Neural progenitor cell (in vitro differentiated cells): ENCODE results near the gene CNEP1R1. TPM values are rescaled to one million over a fixed set of nuclear protein-coding genes. Genes with fewer than 3 reads are reported as not detected.

Experiments
- DNase-seq: peaks from one replicate; pipeline ENCODE4 v3.0.0-alpha.2; 2016; ENCODE audit warnings: low spot score
- H2AFZ ChIP-seq: fragments of 200-600 bp; sonication (generic); replicated peaks from 2 replicates; pipeline ENCODE4 v1.6.1; 2016; ENCODE audit warnings: antibody characterized with exemption
- H3F3A ChIP-seq: fragments of 200-600 bp; sonication (generic); 2 replicates; pipeline ENCODE4 v1.6.1; 2016; ENCODE audit warnings: antibody characterized with exemption, low read depth
- H3K27ac ChIP-seq: fragments of 200-600 bp; sonication (generic); 2 replicates; pipeline ENCODE4 v1.5.1; 2016; ENCODE audit warnings: mild to moderate bottlenecking
- H3K27me3 ChIP-seq: fragments of 200-600 bp; sonication (generic); 2 replicates; pipeline ENCODE4 v1.6.1; 2016; ENCODE audit warnings: mild to moderate bottlenecking, moderate library complexity
- H3K36me3 ChIP-seq: fragments of 200-600 bp; sonication (generic); 2 replicates; pipeline ENCODE4 v1.5.1; 2016
- H3K4me1 ChIP-seq: fragments of 200-600 bp; sonication (generic); 2 replicates; pipeline ENCODE4 v1.6.1; 2016; ENCODE audit warnings: mixed run types
- H3K4me2 ChIP-seq: fragments of 200-600 bp; sonication (generic); 2 replicates; pipeline ENCODE4 v1.6.1; 2016
- H3K4me3 ChIP-seq: fragments of 200-600 bp; sonication (generic); 2 replicates; pipeline ENCODE4 v1.5.1; 2016
- H3K79me2 ChIP-seq: fragments of 200-600 bp; sonication (generic); 2 replicates; pipeline ENCODE4 v1.6.1; 2016; ENCODE audit warnings: low read depth
- H3K9ac ChIP-seq: fragments of 200-600 bp; sonication (generic); 2 replicates; pipeline ENCODE4 v1.6.1; 2016
- H3K9me3 ChIP-seq: fragments of 200-600 bp; sonication (generic); 2 replicates; pipeline ENCODE4 v1.5.1; 2016; ENCODE audit warnings: low read depth
- H4K20me1 ChIP-seq: fragments of 200-600 bp; sonication (generic); 2 replicates; pipeline ENCODE4 v1.6.1; 2016; ENCODE audit warnings: low read depth
- H3K27ac Mint-ChIP-seq: 3 replicates; pipeline ENCODE4 v1.8.0; 2021; ENCODE audit warnings: mixed read lengths
- H3K27me3 Mint-ChIP-seq: 2 replicates; pipeline ENCODE4 v1.8.0; 2022; ENCODE audit warnings: low read depth, mild to moderate bottlenecking, inconsistent platforms, moderate library complexity, mixed read lengths; ENCODE audit not compliant: insufficient read depth
- H3K36me3 Mint-ChIP-seq: 3 replicates; pipeline ENCODE4 v1.8.0; 2021; ENCODE audit warnings: mixed read lengths
- H3K4me1 Mint-ChIP-seq: 3 replicates; pipeline ENCODE4 v1.8.0; 2021; ENCODE audit warnings: mixed read lengths
- H3K4me3 Mint-ChIP-seq: 3 replicates; pipeline ENCODE4 v1.8.0; 2021; ENCODE audit warnings: mild to moderate bottlenecking, moderate library complexity, mixed read lengths
- H3K9me3 Mint-ChIP-seq: 3 replicates; pipeline ENCODE4 v1.8.0; 2020; ENCODE audit warnings: mixed read lengths
- EZH2 ChIP-seq: fragments of 200-600 bp; sonication (generic); IDR thresholded peaks from 2 replicates; pipeline ENCODE4 v1.6.1; 2017; ENCODE audit warnings: antibody characterized with exemption, mild to moderate bottlenecking, moderate library complexity
- EZH2phosphoT487 ChIP-seq: fragments of 200-600 bp; sonication (generic); IDR thresholded peaks from 2 replicates; pipeline ENCODE4 v1.6.1; 2017; ENCODE audit warnings: antibody characterized with exemption
- small RNA-seq: library from RNA; depleted of rRNA; stranded (forward); fragments of <200 nt; gene quantifications from one replicate; pipeline ENCODE3, GENCODE V24; 2015
- total RNA-seq: library from RNA; depleted of rRNA; stranded (reverse); fragments of >200 nt; gene quantifications from 2 replicates; pipeline ENCODE4 v1.2.3, GENCODE V29; 2015; ENCODE audit warnings: low replicate concordance
- TF ChIP-seq, protein P1 (sequence below): fragments of 200-600 bp; sonication (generic); IDR thresholded peaks from 2 replicates; pipeline ENCODE4 v1.5.1; 2017; ENCODE audit warnings: antibody characterized with exemption, mild to moderate bottlenecking

The CNEP1R1 gene
- total RNA-seq, 1 donor from 2014 or later, result 52.7 TPM

- no peaks in the 10 kb centered on the region for H3F3A ChIP-seq
- H3K9me3 ChIP-seq, result no peaks in the 10 kb centered on the region
- H3K9ac ChIP-seq, result no peak overlapping the region
- Mint-ChIP-seq H3K36me3 (peaks cover 22% of the 10 kb centered on the region), H3K27ac (no peak overlapping the region), H3K4me3 (no peak overlapping the region), H3K4me1 (no peaks in the 10 kb centered on the region), H3K27me3 (no peaks in the 10 kb centered on the region), H3K9me3 (no peaks in the 10 kb centered on the region)
- H3K79me2 ChIP-seq, result no peaks in the 10 kb centered on the region
- no peaks in the 10 kb centered on the region for H3K4me1 ChIP-seq
- H3K4me2 ChIP-seq, result no peak overlapping the region
- H3K27me3 ChIP-seq, result no peaks in the 10 kb centered on the region
- peaks cover 7% of the 10 kb centered on the region for H3K36me3 ChIP-seq
- H3K27ac ChIP-seq, result no peak overlapping the region
- no peak overlapping the region for H3K4me3 ChIP-seq
- no peak for TF ChIP-seq EZH2
- TF ChIP-seq EZH2phosphoT487, result no peak
- TF ChIP-seq, protein P1, sequence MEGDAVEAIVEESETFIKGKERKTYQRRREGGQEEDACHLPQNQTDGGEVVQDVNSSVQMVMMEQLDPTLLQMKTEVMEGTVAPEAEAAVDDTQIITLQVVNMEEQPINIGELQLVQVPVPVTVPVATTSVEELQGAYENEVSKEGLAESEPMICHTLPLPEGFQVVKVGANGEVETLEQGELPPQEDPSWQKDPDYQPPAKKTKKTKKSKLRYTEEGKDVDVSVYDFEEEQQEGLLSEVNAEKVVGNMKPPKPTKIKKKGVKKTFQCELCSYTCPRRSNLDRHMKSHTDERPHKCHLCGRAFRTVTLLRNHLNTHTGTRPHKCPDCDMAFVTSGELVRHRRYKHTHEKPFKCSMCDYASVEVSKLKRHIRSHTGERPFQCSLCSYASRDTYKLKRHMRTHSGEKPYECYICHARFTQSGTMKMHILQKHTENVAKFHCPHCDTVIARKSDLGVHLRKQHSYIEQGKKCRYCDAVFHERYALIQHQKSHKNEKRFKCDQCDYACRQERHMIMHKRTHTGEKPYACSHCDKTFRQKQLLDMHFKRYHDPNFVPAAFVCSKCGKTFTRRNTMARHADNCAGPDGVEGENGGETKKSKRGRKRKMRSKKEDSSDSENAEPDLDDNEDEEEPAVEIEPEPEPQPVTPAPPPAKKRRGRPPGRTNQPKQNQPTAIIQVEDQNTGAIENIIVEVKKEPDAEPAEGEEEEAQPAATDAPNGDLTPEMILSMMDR, result no peak
- no peak for DNase-seq
- H4K20me1 ChIP-seq, result no peaks in the 10 kb centered on the region
- no peak overlapping the region for H2AFZ ChIP-seq
Observed at GRCh38 chr16:50083996-50084395, 59.0 kb downstream of the CNEP1R1 start.

DNA sequence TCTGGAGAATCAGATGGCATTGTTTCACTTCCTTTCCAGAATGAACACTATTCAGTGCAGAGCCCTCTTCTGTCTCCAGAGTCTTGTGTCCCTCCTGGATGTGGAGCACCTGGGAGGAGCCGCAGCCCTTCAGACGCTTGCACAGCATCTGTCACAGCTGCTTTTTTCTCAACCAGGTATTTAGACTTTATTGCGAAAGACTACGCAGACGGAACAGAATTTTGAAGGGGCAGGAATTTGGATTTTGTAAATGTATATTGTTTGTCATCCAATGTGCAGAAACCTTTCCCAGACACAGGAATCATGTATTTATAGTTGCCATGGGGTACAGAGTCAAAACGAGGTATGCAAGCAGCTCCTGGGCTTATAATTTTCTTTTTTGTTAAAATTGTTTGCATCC lies 61.2 kb downstream of the CNEP1R1 start:
- no peak for TF ChIP-seq EZH2phosphoT487
- TF ChIP-seq, protein P1, result no peak
- TF ChIP-seq EZH2, result no peak
- H3K27me3 ChIP-seq, result no peaks in the 10 kb centered on the region
- no peak overlapping the region for H3K4me3 Mint-ChIP-seq
- H3K9me3 ChIP-seq, result no peaks in the 10 kb centered on the region
- no peak overlapping the region for H3K27ac ChIP-seq
- no peak overlapping the region for H3K9ac ChIP-seq
- H3K36me3 Mint-ChIP-seq, result peaks cover 18% of the 10 kb centered on the region
- H3K27me3 Mint-ChIP-seq, result no peaks in the 10 kb centered on the region
- no peaks in the 10 kb centered on the region for H4K20me1 ChIP-seq
- no peak overlapping the region for H3K27ac Mint-ChIP-seq
- no peaks in the 10 kb centered on the region for H3K79me2 ChIP-seq
- H3F3A ChIP-seq, result no peaks in the 10 kb centered on the region
- no peaks in the 10 kb centered on the region for H3K9me3 Mint-ChIP-seq
- no peak overlapping the region for H2AFZ ChIP-seq
- H3K4me1 Mint-ChIP-seq, result no peaks in the 10 kb centered on the region
- H3K4me1 ChIP-seq, result no peaks in the 10 kb centered on the region
- no peak for DNase-seq
- peaks cover 7% of the 10 kb centered on the region for H3K36me3 ChIP-seq
- H3K4me2 ChIP-seq, result no peak overlapping the region
- H3K4me3 ChIP-seq, result no peak overlapping the region

Small RNAs within 50 kb of the gene (small RNA-seq; reads per million reads assigned to genes)
- gene RF00017, result not detected

Other genes starting within 250 kb of the CNEP1R1 start
- gene ZNF423, start 169.1 kb upstream of the CNEP1R1 start, total RNA-seq, result 21.9 and 42.3 TPM in 2 replicates
- gene HEATR3, start 40.7 kb downstream of the CNEP1R1 start, total RNA-seq, result 23.9 and 26.7 TPM in 2 replicates
- gene TENT4B, start 128.1 kb downstream of the CNEP1R1 start, total RNA-seq, result 10.4 and 15.2 TPM in 2 replicates
- gene ADCY7, start 241.3 kb downstream of the CNEP1R1 start, total RNA-seq, result 2.5 and 13.2 TPM in 2 replicates